Measurements from ENCODE around the gene OSBPL10. TPM values are rescaled to one million over a fixed set of nuclear protein-coding genes. Genes with fewer than 3 reads are reported as not detected.

OSBPL10 gene
- total and polyA plus RNA-seq, 7 donors = 0.75 to 4.6 (median 2.3) TPM

- no peaks in the 10 kb centered on the region for H3K9me3 ChIP-seq
- H3K36me3 ChIP-seq (ENCODE audit: insufficient read depth in 1 of 2, low read depth in 1 of 2) = no peaks in the 10 kb centered on the region
- H3K4me1 ChIP-seq = no peaks in the 10 kb centered on the region
- H3K4me3 ChIP-seq = no peak overlapping the region
- no peaks in the 10 kb centered on the region for H3K27me3 ChIP-seq (ENCODE audit: insufficient read depth in 3 of 3, low read length in 2 of 3)
- WGBS, 3 donors = 93 to 97% (median 94%) methylated on average over 4 of the region's 4 CpGs
- TF ChIP-seq CTCF (IDR thresholded peaks at IDR 0.05) = no peak
- H3K27ac ChIP-seq = no peak overlapping the region
- no peak for DNase-seq
- no peak for ATAC-seq
- intact Hi-C loops (cut with DNase I) = no loop called here
Observed at GRCh38 chr3:31892916-31893573, 88.0 kb downstream of the OSBPL10 start.

- ATAC-seq (no peak), DNase-seq (no peak)
- no peak overlapping the region for H3K27ac ChIP-seq
- H3K36me3 ChIP-seq (ENCODE audit: insufficient read depth in 1 of 2, low read depth in 1 of 2) = no peaks in the 10 kb centered on the region
- intact Hi-C loops (cut with DNase I) = no loop called here
- no peak for TF ChIP-seq CTCF (IDR thresholded peaks at IDR 0.05)
- no peaks in the 10 kb centered on the region for H3K4me1 ChIP-seq
- no peaks in the 10 kb centered on the region for H3K27me3 ChIP-seq (ENCODE audit: insufficient read depth in 3 of 3, low read length in 2 of 3)
- H3K4me3 ChIP-seq = no peak overlapping the region
- no peaks in the 10 kb centered on the region for H3K9me3 ChIP-seq
- WGBS, 3 donors = 87 to 95% (median 92%) methylated on average over 5 of the region's 5 CpGs
Observed at GRCh38 chr3:31892500-31892899, 88.6 kb downstream of the OSBPL10 start.

DNA sequence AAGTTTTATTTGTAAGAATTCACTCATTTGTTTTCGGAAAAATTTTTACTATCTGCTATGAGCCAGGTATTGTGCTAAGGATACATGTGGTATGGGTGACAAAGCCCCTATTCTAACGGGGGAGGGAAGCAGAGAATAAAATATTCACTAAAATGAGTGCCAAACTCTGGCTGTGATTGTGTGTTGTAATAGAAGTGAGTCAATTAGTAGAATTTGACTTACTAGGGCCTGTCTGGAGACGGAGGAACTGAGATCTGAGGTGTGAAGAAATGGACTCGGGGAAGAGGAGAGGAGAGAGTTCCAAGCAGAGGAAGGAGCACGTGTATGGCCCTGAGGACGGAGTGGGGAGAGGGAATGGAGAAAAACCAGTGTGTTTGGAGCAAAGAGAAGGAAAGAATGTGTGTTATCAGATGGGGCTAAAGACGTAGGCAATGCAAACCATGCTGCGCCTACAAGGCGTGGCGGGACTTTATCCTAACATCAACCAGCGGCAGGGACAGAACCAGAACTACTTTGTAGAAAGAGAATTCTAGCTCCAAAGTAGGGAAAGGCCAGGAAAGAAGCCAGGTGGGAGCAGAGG, 89.1 kb downstream of the OSBPL10 start:
- Histone ChIP-seq H3K4me3 (no peak overlapping the region), H3K36me3 (ENCODE audit: insufficient read depth in 1 of 2, low read depth in 1 of 2) (no peaks in the 10 kb centered on the region), H3K9me3 (no peaks in the 10 kb centered on the region), H3K4me1 (no peaks in the 10 kb centered on the region), H3K27me3 (ENCODE audit: insufficient read depth in 3 of 3, low read length in 2 of 3) (no peaks in the 10 kb centered on the region), H3K27ac (no peak overlapping the region)
- 88 to 90% (median 89%) methylated on average over 11 of the region's 11 CpGs for WGBS, 3 donors
- ATAC-seq (no peak), DNase-seq (no peak)
- intact Hi-C loops (cut with DNase I) = no loop called here
- TF ChIP-seq CTCF (IDR thresholded peaks at IDR 0.05) = no peak

- Histone ChIP-seq H3K9me3 (no peaks in the 10 kb centered on the region), H3K4me1 (no peaks in the 10 kb centered on the region), H3K27ac (no peak overlapping the region), H3K36me3 (ENCODE audit: insufficient read depth in 1 of 2, low read depth in 1 of 2) (no peaks in the 10 kb centered on the region), H3K27me3 (ENCODE audit: insufficient read depth in 3 of 3, low read length in 2 of 3) (no peaks in the 10 kb centered on the region), H3K4me3 (no peak overlapping the region)
- TF ChIP-seq CTCF (IDR thresholded peaks at IDR 0.05) = no peak
- DNase-seq = no peak
- intact Hi-C loops (cut with DNase I) = no loop called here
- WGBS, 3 donors = 90 to 93% (median 92%) methylated on average over 8 of the region's 8 CpGs
- ATAC-seq = no peak
Observed at GRCh38 chr3:31890742-31891469, 90.2 kb downstream of the OSBPL10 start.

All from psoas muscle (tissue), 8 donors.